Keratinocyte (primary cell): ENCODE data around the gene CFAP20. TPM values are rescaled to one million over a fixed set of nuclear protein-coding genes. Genes with fewer than 3 reads are reported as not detected.

Experiments used
- DNase-seq: peaks from one replicate; pipeline ENCODE4 v3.0.0-alpha.2; 2011; ENCODE audit warnings: low read depth, missing footprints, low spot score
- FAIRE-seq: peaks from 2 replicates; lab custom pipeline; 2011; peaks lifted over from hg19 to GRCh38; lab: Jason Lieb, UNC
- H2AFZ ChIP-seq: 2 replicates; pipeline ENCODE4 v1.6.0; 2012; ENCODE audit warnings: low read length, control low read depth, inconsistent platforms; ENCODE audit not compliant: control insufficient read depth
- H3K27ac ChIP-seq: 2 replicates; pipeline ENCODE4 v1.5.1; 2011; ENCODE audit warnings: low read length; ENCODE audit not compliant: control insufficient read depth, insufficient read depth
- H3K27me3 ChIP-seq: 3 replicates; pipeline ENCODE4 v1.6.0; 2011; ENCODE audit warnings: low read length; ENCODE audit not compliant: control insufficient read depth, insufficient read depth; ENCODE audit errors: extremely low read depth
- H3K36me3 ChIP-seq, 2 experiments: 2 replicates in 1 of 2; 3 replicates in 1 of 2; pipeline ENCODE4 v1.5.1; 2011; ENCODE audit warnings: low read length in 2 of 2, mild to moderate bottlenecking in 1 of 2; ENCODE audit not compliant: control insufficient read depth in 2 of 2, insufficient read depth in 2 of 2; ENCODE audit errors: extremely low read depth in 1 of 2
- H3K4me1 ChIP-seq: 3 replicates; pipeline ENCODE4 v1.5.1; 2011; ENCODE audit warnings: low read length; ENCODE audit not compliant: control insufficient read depth, insufficient read depth; ENCODE audit errors: extremely low read depth
- H3K4me2 ChIP-seq: 3 replicates; pipeline ENCODE4 v1.6.0; 2011; ENCODE audit warnings: low read depth, low read length; ENCODE audit not compliant: control insufficient read depth, insufficient read depth; ENCODE audit errors: extremely low read depth
- H3K4me3 ChIP-seq, 3 experiments: fragments of 200-600 bp in 1 of 3; sonication (generic) in 1 of 3; 2 replicates in 2 of 3; 3 replicates in 1 of 3; pipeline ENCODE4 v1.5.1; 2011 to 2016; ENCODE audit warnings: low read length in 3 of 3, mild to moderate bottlenecking in 3 of 3, control low read depth in 2 of 3, inconsistent platforms in 1 of 3, low read depth in 1 of 3, mixed read lengths in 1 of 3, mixed run types in 1 of 3, moderate library complexity in 1 of 3; ENCODE audit not compliant: control insufficient read depth in 2 of 3, insufficient read depth in 2 of 3; ENCODE audit errors: extremely low read depth in 1 of 3
- H3K79me2 ChIP-seq: 2 replicates; pipeline ENCODE4 v1.6.0; 2012; ENCODE audit warnings: low read length; ENCODE audit not compliant: control insufficient read depth, insufficient read depth
- H3K9ac ChIP-seq: 3 replicates; pipeline ENCODE4 v1.6.0; 2011; ENCODE audit warnings: low read length; ENCODE audit not compliant: control insufficient read depth, insufficient read depth; ENCODE audit errors: extremely low read depth
- H3K9me1 ChIP-seq: 3 replicates; pipeline ENCODE4 v1.6.0; 2011; ENCODE audit warnings: low read length; ENCODE audit not compliant: control insufficient read depth, insufficient read depth; ENCODE audit errors: extremely low read depth
- H3K9me3 ChIP-seq: 2 replicates; pipeline ENCODE4 v1.5.1; 2012; ENCODE audit warnings: low read depth, low read length; ENCODE audit not compliant: control insufficient read depth
- H4K20me1 ChIP-seq: 3 replicates; pipeline ENCODE4 v1.6.0; 2011; ENCODE audit warnings: low read length; ENCODE audit not compliant: control insufficient read depth, insufficient read depth; ENCODE audit errors: extremely low read depth
- CTCF ChIP-seq, 3 experiments: IDR thresholded peaks in 1 of 3; conservative IDR thresholded peaks in 1 of 3; optimal IDR thresholded peaks in 1 of 3; 2 replicates in 2 of 3; 3 replicates in 1 of 3; pipeline versions ENCODE3 to v1.5.1; 2011; ENCODE audit warnings: low read length in 3 of 3, mild to moderate bottlenecking in 3 of 3, moderate library complexity in 2 of 3, control low read depth in 1 of 3, inconsistent platforms in 1 of 3; ENCODE audit not compliant: insufficient read depth in 2 of 3; ENCODE audit errors: extremely low read depth in 1 of 3
- EZH2 ChIP-seq: IDR thresholded peaks from one replicate; pipeline ENCODE4 v1.6.1; 2012; ENCODE audit warnings: inconsistent platforms, mild to moderate bottlenecking, low read length, moderate library complexity
- dilution Hi-C: fragments of 300-500 bp; cut with MboI; formaldehyde crosslinking; loops from one replicate; pipeline ENCODE4 v1.7.0; 2020; ENCODE audit warnings: low sequenced_read_pairs; ENCODE audit not compliant: extremely low pct_ligation_motif_present
- polyA plus RNA-seq, 5 experiments: library from polyadenylated mRNA; depleted of rRNA in 3 of 5; stranded (reverse) in 3 of 5; stranded (forward) in 1 of 5; unstranded in 1 of 5; fragments of >200 nt; gene quantifications; 1 replicate in 1 of 5; 2 replicates in 3 of 5; 3 replicates in 1 of 5; pipeline versions ENCODE4 v1.2.1 to v1.2.3, GENCODE V29; 2011 to 2012; ENCODE audit warnings: missing spikeins in 2 of 5, low read depth in 1 of 5, low replicate concordance in 1 of 5

The CFAP20 gene
- polyA plus RNA-seq, 1 donor (not counting 4 experiments of a cell fraction or from before 2014, with no cell fraction given), result 52.0 TPM

GRCh38 chr16:58148099-58148498 lies 18.9 kb upstream of the CFAP20 start:
- H3K9me1 ChIP-seq, result no peaks in the 10 kb centered on the region
- no peak overlapping the region for H3K9ac ChIP-seq
- H3K4me2 ChIP-seq, result no peak overlapping the region
- H3K79me2 ChIP-seq, result no peaks in the 10 kb centered on the region
- no peaks in the 10 kb centered on the region for H4K20me1 ChIP-seq
- dilution Hi-C loops, result no loop called here
- no peak for TF ChIP-seq CTCF (optimal IDR thresholded peaks at IDR 0.05 in 1 of 3, IDR thresholded peaks at IDR 0.05 in 1 of 3, conservative IDR thresholded peaks at IDR 0.05 in 1 of 3; ENCODE audit: extremely low read depth in 1 of 3, insufficient read depth in 2 of 3, low read length in 3 of 3)
- TF ChIP-seq EZH2, result no peak
- DNase-seq (no peak), FAIRE-seq (no peak)
- H2AFZ ChIP-seq, result no peak overlapping the region
- peaks cover 4% of the 10 kb centered on the region for H3K27me3 ChIP-seq
- no peaks in the 10 kb centered on the region for H3K36me3 ChIP-seq
- no peaks in the 10 kb centered on the region for H3K4me1 ChIP-seq
- no peak overlapping the region for H3K27ac ChIP-seq
- H3K9me3 ChIP-seq, result no peaks in the 10 kb centered on the region
- H3K4me3 ChIP-seq, result no peak overlapping the region

- H3K9me3 ChIP-seq, result no peaks in the 10 kb centered on the region
These were observed 9.7 kb upstream of the CFAP20 start for GRCh38 chr16:58138852-58139251.

More at GRCh38 chr16:58138852-58139251, 9.7 kb upstream of the CFAP20 start:
- H3K4me2 ChIP-seq, result no peak overlapping the region
- H3K4me3 ChIP-seq, result no peak overlapping the region
- no peak overlapping the region for H2AFZ ChIP-seq
- no peaks in the 10 kb centered on the region for H3K27me3 ChIP-seq
- H4K20me1 ChIP-seq, result no peaks in the 10 kb centered on the region
- H3K27ac ChIP-seq, result no peak overlapping the region
- no peak for FAIRE-seq
- no peaks in the 10 kb centered on the region for H3K4me1 ChIP-seq
- H3K9me1 ChIP-seq, result no peaks in the 10 kb centered on the region
- dilution Hi-C loops, result no loop called here
- no peaks in the 10 kb centered on the region for H3K79me2 ChIP-seq
- TF ChIP-seq EZH2 (no peak), CTCF (optimal IDR thresholded peaks at IDR 0.05 in 1 of 3, IDR thresholded peaks at IDR 0.05 in 1 of 3, conservative IDR thresholded peaks at IDR 0.05 in 1 of 3; ENCODE audit: extremely low read depth in 1 of 3, insufficient read depth in 2 of 3, low read length in 3 of 3) (no peak)
- no peak for DNase-seq
- H3K36me3 ChIP-seq, result no peaks in the 10 kb centered on the region
- H3K9ac ChIP-seq, result no peak overlapping the region
